ENCODE data around the gene PI4KA. TPM values are rescaled to one million over a fixed set of nuclear protein-coding genes. Genes with fewer than 3 reads are reported as not detected.

Gene PI4KA
- total RNA-seq, 1 donor from 2014 or later, result 24.1 TPM

GRCh38 chr22:20659920-20660319 is 198.7 kb downstream of the PI4KA start:
- no peak for TF ChIP-seq CTCF (conservative IDR thresholded peaks at IDR 0.05; ENCODE audit: low read depth, low read length)
- no peak overlapping the region for H3K4me3 ChIP-seq (ENCODE audit: low read depth, low read length)
- DNase-seq (ENCODE audit: low read depth), result no peak

- TF ChIP-seq CTCF (conservative IDR thresholded peaks at IDR 0.05; ENCODE audit: low read depth, low read length), result no peak
These were observed 199.4 kb downstream of the PI4KA start for GRCh38 chr22:20659258-20659657.

GRCh38 chr22:20658433-20659222 is 200.0 kb downstream of the PI4KA start:
- no peak for DNase-seq (ENCODE audit: low read depth)
- no peak for TF ChIP-seq CTCF (conservative IDR thresholded peaks at IDR 0.05; ENCODE audit: low read depth, low read length)
- no peak overlapping the region for H3K4me3 ChIP-seq (ENCODE audit: low read depth, low read length)

More at GRCh38 chr22:20659258-20659657, 199.4 kb downstream of the PI4KA start:
- no peak overlapping the region for H3K4me3 ChIP-seq (ENCODE audit: low read depth, low read length)
- DNase-seq (ENCODE audit: low read depth), result no peak

GRCh38 chr22:20657963-20658362 is 200.6 kb downstream of the PI4KA start:
- TF ChIP-seq CTCF (conservative IDR thresholded peaks at IDR 0.05; ENCODE audit: low read depth, low read length), result no peak
- DNase-seq (ENCODE audit: low read depth), result no peak
- H3K4me3 ChIP-seq (ENCODE audit: low read depth, low read length), result no peak overlapping the region

Other genes starting within 250 kb of the PI4KA start
- not detected in 2 replicates for gene SERPIND1, start 84.7 kb downstream of the PI4KA start, total RNA-seq
- 13.0 and 16.0 TPM in 2 replicates for gene SNAP29, start 196 bp upstream of the PI4KA start, total RNA-seq
- 42.6 and 53.6 TPM in 2 replicates for gene CRKL, start 58.6 kb upstream of the PI4KA start, total RNA-seq
- 0.65 and 1.8 TPM in 2 replicates for gene AIFM3, start 108.4 kb upstream of the PI4KA start, total RNA-seq
- gene LZTR1, start 123.5 kb upstream of the PI4KA start, total RNA-seq, result 16.7 and 33.1 TPM in 2 replicates
- gene THAP7, start 143.3 kb upstream of the PI4KA start, total RNA-seq, result 24.6 and 36.6 TPM in 2 replicates
- not detected in 2 replicates for gene P2RX6, start 156.4 kb upstream of the PI4KA start, total RNA-seq
- gene SLC7A4, start 173.8 kb upstream of the PI4KA start, total RNA-seq, result 0.29 and 1.8 TPM in 2 replicates
- gene LRRC74B, start 187.1 kb upstream of the PI4KA start, total RNA-seq, result not detected in 2 replicates